Measurements from ENCODE around the gene HYAL2.

DNA sequence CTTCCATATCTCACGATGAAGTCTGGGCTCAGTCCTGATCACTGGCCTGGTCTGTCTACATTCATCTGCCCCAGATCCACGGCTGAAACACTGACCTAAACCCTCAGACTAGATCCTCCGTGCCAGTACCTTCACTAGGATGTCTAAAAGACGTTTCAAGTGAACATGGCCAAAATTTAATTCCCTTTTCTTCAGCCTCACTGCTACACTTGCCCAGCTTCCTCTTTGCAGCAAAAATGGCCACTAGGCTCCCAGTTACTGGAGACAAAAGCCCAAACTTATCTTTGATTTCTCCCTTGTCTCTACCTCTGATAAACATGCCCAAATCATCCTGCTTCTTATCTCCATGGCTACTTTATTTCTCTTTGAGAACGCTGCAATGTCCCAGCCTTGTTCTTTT, 16.4 kb upstream of the HYAL2 start:
- TF ChIP-seq EZH2 (IDR thresholded peaks at IDR 0.05; ENCODE audit: low read depth), result no peak
- TF ChIP-seq, protein P1, sequence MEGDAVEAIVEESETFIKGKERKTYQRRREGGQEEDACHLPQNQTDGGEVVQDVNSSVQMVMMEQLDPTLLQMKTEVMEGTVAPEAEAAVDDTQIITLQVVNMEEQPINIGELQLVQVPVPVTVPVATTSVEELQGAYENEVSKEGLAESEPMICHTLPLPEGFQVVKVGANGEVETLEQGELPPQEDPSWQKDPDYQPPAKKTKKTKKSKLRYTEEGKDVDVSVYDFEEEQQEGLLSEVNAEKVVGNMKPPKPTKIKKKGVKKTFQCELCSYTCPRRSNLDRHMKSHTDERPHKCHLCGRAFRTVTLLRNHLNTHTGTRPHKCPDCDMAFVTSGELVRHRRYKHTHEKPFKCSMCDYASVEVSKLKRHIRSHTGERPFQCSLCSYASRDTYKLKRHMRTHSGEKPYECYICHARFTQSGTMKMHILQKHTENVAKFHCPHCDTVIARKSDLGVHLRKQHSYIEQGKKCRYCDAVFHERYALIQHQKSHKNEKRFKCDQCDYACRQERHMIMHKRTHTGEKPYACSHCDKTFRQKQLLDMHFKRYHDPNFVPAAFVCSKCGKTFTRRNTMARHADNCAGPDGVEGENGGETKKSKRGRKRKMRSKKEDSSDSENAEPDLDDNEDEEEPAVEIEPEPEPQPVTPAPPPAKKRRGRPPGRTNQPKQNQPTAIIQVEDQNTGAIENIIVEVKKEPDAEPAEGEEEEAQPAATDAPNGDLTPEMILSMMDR (conservative IDR thresholded peaks at IDR 0.05), result no peak

Measured in PC-9 (cell line).